DMS 273 (cell line): ENCODE results near the gene MEGF11.

ENCODE experiments used
- DNase-seq: peaks from one replicate; lab custom pipeline; 2025; ENCODE audit not compliant: unreplicated experiment; lab: John Stamatoyannopoulos, UW

The MEGF11 gene

DNA sequence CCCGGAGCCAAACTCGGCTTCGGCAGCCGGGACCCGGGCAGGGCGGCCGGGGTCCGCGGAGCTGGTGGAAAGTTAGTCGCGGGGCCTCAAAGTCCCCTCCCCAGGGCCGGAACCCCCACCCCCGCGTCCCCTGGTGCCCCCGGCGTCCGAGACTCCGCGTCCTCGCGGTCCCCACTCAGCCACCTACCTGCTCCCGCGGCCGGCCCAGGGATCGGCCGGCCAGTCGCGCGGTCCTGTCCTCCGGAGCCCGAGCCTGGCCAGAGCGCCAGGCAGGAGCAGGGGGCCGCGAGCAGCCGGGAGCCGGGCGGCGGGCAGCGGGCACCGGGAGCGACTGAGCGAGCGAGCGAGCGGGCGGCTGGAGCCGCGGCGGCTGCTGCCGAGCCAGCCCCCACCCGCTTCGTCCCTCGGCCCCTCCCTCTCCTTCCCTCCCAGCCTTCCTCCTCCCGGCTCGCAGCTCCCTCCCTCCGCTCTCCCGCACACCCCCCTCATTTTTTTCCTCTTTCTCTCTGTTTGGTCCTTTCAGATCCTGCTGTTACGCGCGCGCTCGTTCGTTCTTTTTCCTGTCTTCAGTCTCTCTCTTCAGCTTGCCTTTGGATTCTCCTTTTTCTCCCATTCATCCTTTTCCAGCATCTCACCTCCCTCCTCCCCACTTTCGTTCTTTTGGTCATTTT is at the start of gene MEGF11:
MEGF11 (minus strand) TSS at position 333 of the 671 bp plus-strand sequence. CDS start 125,347 bp downstream, outside the sequence.
- DNase-seq: peak; percentile 68

- DNase-seq: no peak
These were observed 49.1 kb upstream of the MEGF11 start for GRCh38 chr15:66302489-66303278.

- peak; percentile 55 for DNase-seq
These were observed 45.3 kb upstream of the MEGF11 start for GRCh38 chr15:66298803-66299251.

DNA sequence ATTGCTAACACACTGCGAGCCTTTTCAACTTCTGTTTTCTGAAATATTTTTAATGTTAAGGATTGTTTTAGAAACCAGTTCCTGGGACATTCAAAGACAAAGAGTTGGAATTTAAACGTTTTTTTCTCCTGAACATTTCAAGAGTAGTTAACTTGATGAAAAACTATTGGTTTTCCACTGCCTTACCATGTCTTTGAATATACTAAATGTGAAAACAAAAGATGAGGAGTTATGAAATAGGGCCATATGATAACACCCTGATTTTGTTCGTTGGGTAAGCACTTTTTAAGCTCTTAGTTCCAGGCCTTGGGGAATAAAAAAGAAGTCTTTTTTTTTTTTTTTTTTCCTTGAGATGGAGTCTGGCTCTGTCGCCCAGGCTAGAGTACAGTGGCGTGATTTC is 42.6 kb upstream of the MEGF11 start:
- DNase-seq: no peak

DNA sequence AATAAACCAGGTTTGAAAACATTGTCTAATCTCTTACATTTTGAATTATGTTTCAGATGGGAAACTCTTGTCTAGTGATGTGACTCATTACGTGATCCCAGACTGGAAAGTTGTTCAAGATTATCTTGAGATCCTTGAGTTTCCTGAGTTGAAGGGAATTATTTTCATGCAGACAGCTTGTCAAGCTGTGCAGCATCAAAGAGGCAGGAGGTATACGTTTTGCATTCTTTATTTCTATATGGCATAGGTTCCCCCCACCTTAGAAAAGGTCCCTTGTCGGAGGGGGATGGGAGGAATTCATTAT is 41.3 kb upstream of the MEGF11 start:
- DNase-seq: peak; percentile 28

GRCh38 chr15:66294157-66294931 is 40.8 kb upstream of the MEGF11 start:
- DNase-seq: peak; percentile 59

GRCh38 chr15:66293419-66294156 is 40.0 kb upstream of the MEGF11 start, which contains the start of gene DIS3L:
DIS3L (plus strand) TSS chr15:66293568; CDS start chr15:66293597, 29 bp downstream.
- DNase-seq: peak; percentile 89

DNA sequence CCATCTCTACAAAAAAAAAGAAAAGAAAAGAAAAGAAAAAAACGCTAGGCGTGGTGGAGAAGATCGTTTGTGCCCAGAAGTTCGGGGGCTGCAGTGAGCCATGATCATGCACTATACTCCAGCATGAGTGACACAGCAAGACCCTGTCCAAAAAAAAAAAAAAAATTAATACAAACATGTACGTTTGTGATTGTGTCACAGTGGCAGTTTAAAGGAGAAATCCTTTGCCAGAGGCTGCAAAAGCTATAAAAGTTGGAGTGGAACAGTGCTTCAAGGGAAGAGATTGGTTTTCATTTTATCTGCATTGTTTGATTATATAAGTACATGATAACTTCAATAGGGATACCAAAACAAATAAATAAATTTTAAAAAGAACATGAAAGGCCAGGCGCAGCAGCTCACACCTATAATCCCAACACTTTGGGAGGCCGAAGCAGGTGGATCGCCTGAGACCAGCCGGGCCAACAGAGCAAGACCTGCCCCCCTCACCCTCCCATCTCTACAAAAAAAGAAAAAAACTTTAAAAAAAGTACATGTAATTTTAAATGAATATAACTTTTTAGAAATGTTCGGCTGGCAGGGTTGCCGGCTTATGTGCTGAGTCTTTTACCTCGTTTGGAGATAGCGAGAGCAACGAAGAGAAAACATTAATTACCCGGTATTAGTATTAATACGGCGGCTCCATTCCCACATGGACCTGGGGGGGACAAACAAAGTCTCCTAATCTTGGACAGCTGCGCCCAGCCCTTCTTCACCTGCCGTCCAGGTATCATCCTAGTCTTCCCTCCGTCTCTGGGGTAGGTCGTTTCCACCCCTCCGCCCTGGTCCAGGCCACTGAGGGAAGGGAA is 39.2 kb upstream of the MEGF11 start:
- no peak for DNase-seq

GRCh38 chr15:66291816-66292570 is 38.4 kb upstream of the MEGF11 start:
- peak; percentile 5 for DNase-seq

- DNase-seq: no peak
These were observed 37.0 kb upstream of the MEGF11 start for GRCh38 chr15:66290518-66290917.

DNA sequence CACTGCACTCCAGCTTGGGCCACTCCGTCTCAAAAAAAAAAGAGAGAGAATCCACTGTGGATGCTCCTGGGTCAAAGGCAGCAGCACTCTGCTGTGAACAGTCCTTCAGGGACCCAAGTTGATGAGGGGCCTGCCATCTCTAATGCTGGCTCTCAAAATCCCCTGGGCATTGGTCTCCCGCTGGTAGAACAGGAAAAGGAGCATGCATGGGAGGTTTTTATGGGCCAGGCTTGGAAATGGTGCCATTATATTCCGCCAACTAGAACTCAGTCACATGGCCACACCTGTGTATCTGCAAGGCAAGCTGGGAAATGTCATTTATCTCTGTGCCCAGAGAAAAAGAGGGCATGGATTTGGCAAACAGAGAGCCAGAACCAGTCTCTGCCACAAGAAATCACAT is 36.5 kb upstream of the MEGF11 start:
- DNase-seq: no peak

- DNase-seq: no peak
These were observed 35.1 kb upstream of the MEGF11 start for GRCh38 chr15:66288551-66289185.

DNA sequence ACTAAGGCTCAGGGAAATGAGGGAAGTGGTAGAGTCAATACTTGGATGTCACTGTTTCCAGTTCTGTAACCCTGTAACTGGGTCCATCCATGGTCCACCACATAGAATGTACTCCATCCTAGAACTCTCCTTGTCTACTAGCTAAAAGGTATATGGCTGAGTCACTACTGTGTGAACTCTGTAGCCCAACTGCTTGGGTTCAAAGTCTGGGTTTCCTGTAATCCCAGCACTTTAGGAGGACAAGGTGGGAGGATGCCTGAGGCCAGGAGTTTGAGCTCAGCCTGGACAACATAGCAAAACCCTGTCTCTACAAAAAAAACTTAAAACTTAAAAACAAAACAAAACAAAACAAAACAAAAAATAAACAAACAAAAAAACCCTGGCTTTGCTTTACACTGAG is 34.5 kb upstream of the MEGF11 start:
- DNase-seq: no peak

- DNase-seq: peak; percentile 54
These were observed 34.0 kb upstream of the MEGF11 start for GRCh38 chr15:66287461-66288057.

GRCh38 chr15:66285533-66286280 is 32.2 kb upstream of the MEGF11 start:
- no peak for DNase-seq

- DNase-seq: no peak
These were observed 30.7 kb upstream of the MEGF11 start for GRCh38 chr15:66284271-66284670.

GRCh38 chr15:66278671-66279070 is 25.1 kb upstream of the MEGF11 start:
- DNase-seq: no peak

DNA sequence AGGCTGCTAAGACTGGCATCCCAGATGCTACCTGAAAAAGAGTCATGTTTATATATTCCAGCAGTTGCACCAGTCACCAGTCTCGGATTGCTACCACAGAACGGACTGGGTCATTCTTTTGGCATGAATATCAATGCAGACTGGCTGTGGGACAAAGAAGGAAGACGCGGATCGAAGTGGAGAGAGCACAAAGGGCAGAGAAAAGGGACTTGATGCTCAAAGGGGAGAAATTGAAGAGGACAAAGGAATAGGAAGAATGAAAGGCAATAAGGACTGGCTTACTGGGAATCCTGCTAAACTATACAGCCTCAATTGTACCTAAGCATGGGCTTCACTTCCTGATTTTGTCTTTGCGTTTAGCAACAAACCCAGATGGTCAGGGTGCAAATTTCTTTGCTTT is 24.5 kb upstream of the MEGF11 start:
- DNase-seq: no peak
